Smooth muscle cell of the umbilical artery (primary cell): ENCODE measurements around the gene FABP2. TPM values are rescaled to one million over a fixed set of nuclear protein-coding genes. Genes with fewer than 3 reads are reported as not detected.

ENCODE experiments used
- total RNA-seq: library from RNA; depleted of rRNA; stranded (reverse); fragments of >200 nt; gene quantifications from 2 replicates; pipeline ENCODE4 v1.2.3, GENCODE V29; 2014

The FABP2 gene
- total RNA-seq: not detected in 2 replicates

GRCh38 chr4:119321921-119322687 is at the start of gene FABP2:
Gene FABP2, minus strand, starts transcription at chr4:119322138. Its CDS starts 36 bp downstream, at chr4:119322102.

Other genes starting within 250 kb of the FABP2 start
- 0.60 TPM in 1 of 2 replicates, not detected in the other for gene MYOZ2, start 186.3 kb downstream of the FABP2 start, total RNA-seq
- gene USP53, start 109.4 kb downstream of the FABP2 start, total RNA-seq: 9.2 and 31.0 TPM in 2 replicates